Measurements from ENCODE around the gene USF2.
A peak's percentile ranks its signal among the peaks of the same experiment; 100 is the strongest.

USF2 gene

GRCh38 chr19:35267818-35268535, 785 bp upstream of the USF2 start (continued):
- TF ChIP-seq ZNF843 (tag by site-specific recombination; IDR thresholded peaks at IDR 0.05) (peak; percentile 2), ZNF791 (tag by site-specific recombination; IDR thresholded peaks at IDR 0.05) (no peak), KLF7 (tag by site-specific recombination; IDR thresholded peaks at IDR 0.05; ENCODE audit: borderline replicate concordance) (no peak), ZNF558 (tag by site-specific recombination; IDR thresholded peaks at IDR 0.05) (no peak), ZNF266 (tag by site-specific recombination; IDR thresholded peaks at IDR 0.05; ENCODE audit: low read depth) (no peak), ZNF785 (tag by site-specific recombination; IDR thresholded peaks at IDR 0.05) (no peak), ZEB2 (tag by site-specific recombination; IDR thresholded peaks at IDR 0.05) (peak; percentile 92), ZBTB21 (tag by site-specific recombination; IDR thresholded peaks at IDR 0.05) (peak; percentile 35; the same call in 1 of the 2 replicates), ZNF335 (tag by site-specific recombination; conservative IDR thresholded peaks at IDR 0.05) (peak; percentile 88), ZNF354C (tag by site-specific recombination; IDR thresholded peaks at IDR 0.05; ENCODE audit: borderline replicate concordance, low read depth) (no peak), OSR2 (tag by site-specific recombination; IDR thresholded peaks at IDR 0.05) (no peak), ZXDB (tag by site-specific recombination; IDR thresholded peaks at IDR 0.05) (peak; percentile 67; the same call in 1 of the 2 replicates), YY1 (tag by site-specific recombination; IDR thresholded peaks at IDR 0.05) (0 out of 2 replicates have a peak, but pooled peaks have one; percentile 8)
- TF ChIP-seq, protein P1, sequence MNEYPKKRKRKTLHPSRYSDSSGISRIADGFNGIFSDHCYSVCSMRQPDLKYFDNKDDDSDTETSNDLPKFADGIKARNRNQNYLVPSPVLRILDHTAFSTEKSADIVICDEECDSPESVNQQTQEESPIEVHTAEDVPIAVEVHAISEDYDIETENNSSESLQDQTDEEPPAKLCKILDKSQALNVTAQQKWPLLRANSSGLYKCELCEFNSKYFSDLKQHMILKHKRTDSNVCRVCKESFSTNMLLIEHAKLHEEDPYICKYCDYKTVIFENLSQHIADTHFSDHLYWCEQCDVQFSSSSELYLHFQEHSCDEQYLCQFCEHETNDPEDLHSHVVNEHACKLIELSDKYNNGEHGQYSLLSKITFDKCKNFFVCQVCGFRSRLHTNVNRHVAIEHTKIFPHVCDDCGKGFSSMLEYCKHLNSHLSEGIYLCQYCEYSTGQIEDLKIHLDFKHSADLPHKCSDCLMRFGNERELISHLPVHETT (tag by site-specific recombination; IDR thresholded peaks at IDR 0.05): 0 out of 2 replicates have a peak, but pooled peaks have one; percentile 9
- TF ChIP-seq, protein P2, sequence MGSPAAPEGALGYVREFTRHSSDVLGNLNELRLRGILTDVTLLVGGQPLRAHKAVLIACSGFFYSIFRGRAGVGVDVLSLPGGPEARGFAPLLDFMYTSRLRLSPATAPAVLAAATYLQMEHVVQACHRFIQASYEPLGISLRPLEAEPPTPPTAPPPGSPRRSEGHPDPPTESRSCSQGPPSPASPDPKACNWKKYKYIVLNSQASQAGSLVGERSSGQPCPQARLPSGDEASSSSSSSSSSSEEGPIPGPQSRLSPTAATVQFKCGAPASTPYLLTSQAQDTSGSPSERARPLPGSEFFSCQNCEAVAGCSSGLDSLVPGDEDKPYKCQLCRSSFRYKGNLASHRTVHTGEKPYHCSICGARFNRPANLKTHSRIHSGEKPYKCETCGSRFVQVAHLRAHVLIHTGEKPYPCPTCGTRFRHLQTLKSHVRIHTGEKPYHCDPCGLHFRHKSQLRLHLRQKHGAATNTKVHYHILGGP (tag by site-specific recombination; IDR thresholded peaks at IDR 0.05): no peak
- TF ChIP-seq, protein P3, sequence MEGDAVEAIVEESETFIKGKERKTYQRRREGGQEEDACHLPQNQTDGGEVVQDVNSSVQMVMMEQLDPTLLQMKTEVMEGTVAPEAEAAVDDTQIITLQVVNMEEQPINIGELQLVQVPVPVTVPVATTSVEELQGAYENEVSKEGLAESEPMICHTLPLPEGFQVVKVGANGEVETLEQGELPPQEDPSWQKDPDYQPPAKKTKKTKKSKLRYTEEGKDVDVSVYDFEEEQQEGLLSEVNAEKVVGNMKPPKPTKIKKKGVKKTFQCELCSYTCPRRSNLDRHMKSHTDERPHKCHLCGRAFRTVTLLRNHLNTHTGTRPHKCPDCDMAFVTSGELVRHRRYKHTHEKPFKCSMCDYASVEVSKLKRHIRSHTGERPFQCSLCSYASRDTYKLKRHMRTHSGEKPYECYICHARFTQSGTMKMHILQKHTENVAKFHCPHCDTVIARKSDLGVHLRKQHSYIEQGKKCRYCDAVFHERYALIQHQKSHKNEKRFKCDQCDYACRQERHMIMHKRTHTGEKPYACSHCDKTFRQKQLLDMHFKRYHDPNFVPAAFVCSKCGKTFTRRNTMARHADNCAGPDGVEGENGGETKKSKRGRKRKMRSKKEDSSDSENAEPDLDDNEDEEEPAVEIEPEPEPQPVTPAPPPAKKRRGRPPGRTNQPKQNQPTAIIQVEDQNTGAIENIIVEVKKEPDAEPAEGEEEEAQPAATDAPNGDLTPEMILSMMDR (tag by site-specific recombination; IDR thresholded peaks at IDR 0.05): no peak

DNA sequence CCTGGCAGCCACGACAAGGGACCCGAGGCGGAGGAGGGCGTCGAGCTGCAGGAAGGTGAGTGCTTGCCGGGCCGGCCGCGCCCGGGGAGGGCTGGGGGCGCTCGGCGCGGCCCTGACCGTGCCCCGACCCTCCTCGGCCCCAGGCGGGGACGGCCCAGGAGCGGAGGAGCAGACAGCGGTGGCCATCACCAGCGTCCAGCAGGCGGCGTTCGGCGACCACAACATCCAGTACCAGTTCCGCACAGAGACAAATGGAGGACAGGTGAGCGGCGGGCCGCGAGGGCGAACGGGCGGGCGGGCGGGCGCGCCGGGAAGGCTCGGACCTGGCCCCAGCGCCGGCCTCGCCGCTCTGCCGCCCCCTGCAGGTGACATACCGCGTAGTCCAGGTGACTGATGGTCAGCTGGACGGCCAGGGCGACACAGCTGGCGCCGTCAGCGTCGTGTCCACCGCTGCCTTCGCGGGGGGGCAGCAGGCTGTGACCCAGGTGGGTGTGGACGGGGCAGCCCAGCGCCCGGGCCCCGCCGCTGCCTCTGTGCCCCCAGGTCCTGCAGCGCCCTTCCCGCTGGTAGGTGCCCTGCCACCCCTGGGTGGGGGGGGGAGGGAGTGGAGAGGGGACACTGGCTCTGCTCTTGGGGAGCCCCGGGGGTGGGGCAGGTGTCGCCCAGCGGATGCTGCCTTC, 816 bp downstream of the USF2 start:
- no peaks in the 10 kb centered on the region for H3K9me3 ChIP-seq (ENCODE audit: control insufficient read depth, insufficient read depth, low read depth, low read length)
- CTCF ChIA-PET: interaction anchor here (0.5 to 2.5 kb wide), 27 partner anchors 9 to 1142 kb away, joined by 3 to 21 read pairs (median 3); partner anchors contain the start of gene HAMP
- peaks cover 24% of the 10 kb centered on the region for H3K4me1 ChIP-seq (ENCODE audit: control insufficient read depth, insufficient read depth, low read length)
- H3K36me3 ChIP-seq (ENCODE audit: control insufficient read depth in 2 of 2, insufficient read depth in 1 of 2, low read length in 2 of 2): peaks cover 53 to 68% of the 10 kb centered on the region in 2 experiments
- H3K4me3 ChIP-seq (ENCODE audit: low read depth, low read length): peak overlapping the region; percentile 52
- H3K27ac ChIP-seq (ENCODE audit: extremely low read depth, low read depth, low read length): peak overlapping the region; percentile 100
- POLR2A ChIA-PET: interaction anchor here (0.9 to 2.5 kb wide), 4 partner anchors 9 to 471 kb away, joined by 3 to 17 read pairs (median 3); no protein-coding TSS in a partner anchor
- peak; percentile 93 for TF ChIP-seq ZNF660 (tag by site-specific recombination; IDR thresholded peaks at IDR 0.05)
- TF ChIP-seq SCRT2 (tag by site-specific recombination; IDR thresholded peaks at IDR 0.05): no peak
- TF ChIP-seq ZNF513 (tag by site-specific recombination; IDR thresholded peaks at IDR 0.05): 0 out of 2 replicates have a peak, but pooled peaks have one; percentile 23
- TF ChIP-seq ZNF24 (tag by site-specific recombination; IDR thresholded peaks at IDR 0.05): 0 out of 2 replicates have a peak, but pooled peaks have one; percentile 29
- peak; percentile 60; the same call in 1 of the 2 replicates for TF ChIP-seq ZNF501 (tag by site-specific recombination; IDR thresholded peaks at IDR 0.05)
- TF ChIP-seq, protein P4, sequence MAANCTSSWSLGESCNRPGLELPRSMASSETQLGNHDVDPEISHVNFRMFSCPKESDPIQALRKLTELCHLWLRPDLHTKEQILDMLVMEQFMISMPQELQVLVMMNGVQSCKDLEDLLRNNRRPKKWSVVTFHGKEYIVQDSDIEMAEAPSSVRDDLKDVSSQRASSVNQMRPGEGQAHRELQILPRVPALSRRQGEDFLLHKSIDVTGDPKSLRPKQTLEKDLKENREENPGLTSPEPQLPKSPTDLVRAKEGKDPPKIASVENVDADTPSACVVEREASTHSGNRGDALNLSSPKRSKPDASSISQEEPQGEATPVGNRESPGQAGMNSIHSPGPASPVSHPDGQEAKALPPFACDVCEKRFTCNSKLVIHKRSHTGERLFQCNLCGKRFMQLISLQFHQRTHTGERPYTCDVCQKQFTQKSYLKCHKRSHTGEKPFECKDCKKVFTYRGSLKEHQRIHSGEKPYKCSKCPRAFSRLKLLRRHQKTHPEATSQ (tag by site-specific recombination; IDR thresholded peaks at IDR 0.05): peak; percentile 33; the same call in 1 of the 2 replicates
- TF ChIP-seq SP2 (tag by site-specific recombination; IDR thresholded peaks at IDR 0.05): 0 out of 2 replicates have a peak, but pooled peaks have one; percentile 10
- TF ChIP-seq ZNF23 (tag by site-specific recombination; IDR thresholded peaks at IDR 0.05; ENCODE audit: borderline replicate concordance): no peak
- TF ChIP-seq ZNF10 (tag by site-specific recombination; IDR thresholded peaks at IDR 0.05): 0 out of 2 replicates have a peak, but pooled peaks have one; percentile 11
- 0 out of 2 replicates have a peak, but pooled peaks have one; percentile 27 for TF ChIP-seq ZBTB48 (tag by site-specific recombination; IDR thresholded peaks at IDR 0.05)

Measured in HEK293 (cell line).